Panc1 (cell line): ENCODE results near the gene NEMP1. TPM values are rescaled to one million over a fixed set of nuclear protein-coding genes. Genes with fewer than 3 reads are reported as not detected.

ENCODE experiments used
- ATAC-seq: fragments of 200-7000 bp; cut with Tn5 transposase; 2 replicates; pipeline ENCODE4 v1.9.1; 2020; ENCODE audit warnings: mild to moderate bottlenecking, moderate library complexity
- BruUV-seq: library from RNA; stranded (reverse); fragments of 400-500 nt; replicated peaks from 2 replicates; lab custom pipeline; 2021; lab: Mats Ljungman, UMichigan
- CTCF ChIA-PET: fragments of 300-600 bp; sonication (Branson Sonifier 250); formaldehyde crosslinking; loops from one replicate; lab custom pipeline; 2022; ENCODE audit warnings: antibody characterized with exemption; lab: Charles Lee
- POLR2A ChIA-PET: fragments of 300-600 bp; sonication (Branson Sonifier 250); formaldehyde crosslinking; loops from one replicate; lab custom pipeline; 2022; ENCODE audit warnings: antibody characterized with exemption; lab: Charles Lee
- DNase-seq: peaks from one replicate; pipeline ENCODE4 v3.0.0-alpha.2; 2010; ENCODE audit warnings: low read depth, low spot score
- H3K27ac ChIP-seq: 2 replicates; pipeline ENCODE4 v1.5.1; 2011; ENCODE audit warnings: mild to moderate bottlenecking, low read length, inconsistent platforms
- H3K27me3 ChIP-seq: fragments of 200-500 bp; sonication (Bioruptor generic); 2 replicates; pipeline ENCODE4 v1.6.0; 2014; ENCODE audit warnings: low read length, inconsistent platforms; ENCODE audit not compliant: control insufficient read depth, insufficient read depth
- H3K36me3 ChIP-seq: fragments of 200-500 bp; sonication (Bioruptor generic); 2 replicates; pipeline ENCODE4 v1.5.1; 2014; ENCODE audit warnings: inconsistent platforms, mild to moderate bottlenecking, low read length, moderate library complexity; ENCODE audit not compliant: control insufficient read depth, insufficient read depth
- H3K4me1 ChIP-seq: 2 replicates; pipeline ENCODE4 v1.5.1; 2011; ENCODE audit warnings: inconsistent platforms, mild to moderate bottlenecking, low read length, moderate library complexity; ENCODE audit not compliant: control insufficient read depth, insufficient read depth
- H3K4me3 ChIP-seq, 2 experiments: 2 replicates each; pipeline ENCODE4 v1.5.1; 2011 to 2012; ENCODE audit warnings: low read depth in 2 of 2, low read length in 2 of 2, mild to moderate bottlenecking in 2 of 2, inconsistent platforms in 1 of 2, moderate library complexity in 1 of 2
- H3K9me3 ChIP-seq: fragments of 200-500 bp; sonication (Bioruptor generic); 2 replicates; pipeline ENCODE4 v1.5.1; 2014; ENCODE audit warnings: low read depth, mild to moderate bottlenecking, inconsistent platforms, low read length, moderate library complexity; ENCODE audit not compliant: control insufficient read depth, insufficient read depth
- CTCF ChIP-seq: fragments of 450-650 bp; IDR thresholded peaks from 2 replicates; pipeline ENCODE4 v1.5.1; 2017; ENCODE audit warnings: mild to moderate bottlenecking
- POLR2AphosphoS5 ChIP-seq: IDR thresholded peaks from 2 replicates; pipeline ENCODE4 v1.6.1; 2012; ENCODE audit warnings: mild to moderate bottlenecking, low read depth, low read length, moderate library complexity
- REST ChIP-seq, 2 experiments: IDR thresholded peaks; 2 replicates each; pipeline ENCODE4 v1.6.1; 2011 to 2012; ENCODE audit warnings: low read depth in 2 of 2, control low read depth in 1 of 2, low read length in 1 of 2, mild to moderate bottlenecking in 1 of 2, moderate library complexity in 1 of 2; ENCODE audit not compliant: insufficient read depth in 1 of 2
- SIN3A ChIP-seq: IDR thresholded peaks from 2 replicates; pipeline ENCODE4 v1.6.1; 2012; ENCODE audit warnings: low read depth, mild to moderate bottlenecking, low read length, moderate library complexity, borderline replicate concordance; ENCODE audit not compliant: insufficient read depth
- TCF7L2 ChIP-seq: IDR thresholded peaks from 2 replicates; pipeline ENCODE4 v1.6.1; 2011; ENCODE audit warnings: mild to moderate bottlenecking, low read depth, low read length, inconsistent platforms
- in situ Hi-C: cut with HindIII; loops from 2 replicates; pipeline ENCODE4 v1.10.0; 2016; ENCODE audit warnings: low sequenced_read_pairs, low pct_unique_long_range_greater_than_20kb
- intact Hi-C: fragments of 100-400 bp; cut with micrococcal nuclease; formaldehyde crosslinking; loops from one replicate; pipeline ENCODE4 v1.10.0; 2022; ENCODE audit not compliant: unreplicated experiment
- total RNA-seq: library from RNA; stranded (reverse); gene quantifications from one replicate; pipeline ENCODE4 v1.2.1, GENCODE V29; 2021; ENCODE audit not compliant: unreplicated experiment

Gene NEMP1
- total RNA-seq, 1 experiment from 2014 or later: 46.9 TPM

- intact Hi-C loops (no loop called here), in situ Hi-C loops (no loop called here)
- DNase-seq (no peak), ATAC-seq (no peak)
- no TSS peak for BruUV-seq
- Histone ChIP-seq H3K4me3 (no peak overlapping the region), H3K4me1 (no peaks in the 10 kb centered on the region), H3K36me3 (no peaks in the 10 kb centered on the region), H3K27ac (no peak overlapping the region), H3K9me3 (no peaks in the 10 kb centered on the region), H3K27me3 (no peaks in the 10 kb centered on the region)
- ChIA-PET CTCF (interaction anchor here (0.6 kb wide), 1 partner anchor 94 kb away, joined by 4 read pairs; no protein-coding TSS in a partner anchor), POLR2A (no interaction called here)
- TF ChIP-seq REST (IDR thresholded peaks at IDR 0.05; ENCODE audit: insufficient read depth in 1 of 2, low read depth in 2 of 2, low read length in 1 of 2): no peak
- no peak for TF ChIP-seq SIN3A
- no peak for TF ChIP-seq TCF7L2
- TF ChIP-seq CTCF: no peak
- no peak for TF ChIP-seq POLR2AphosphoS5
Observed at GRCh38 chr12:57033431-57033830, 45.2 kb downstream of the NEMP1 start.

GRCh38 chr12:57031789-57032188 is 46.8 kb downstream of the NEMP1 start:
- no peak for DNase-seq
- BruUV-seq: no TSS peak
- in situ Hi-C loops: no loop called here
- TF ChIP-seq REST (IDR thresholded peaks at IDR 0.05; ENCODE audit: insufficient read depth in 1 of 2, low read depth in 2 of 2, low read length in 1 of 2) (no peak), POLR2AphosphoS5 (no peak), TCF7L2 (no peak), SIN3A (no peak), CTCF (no peak)
- H3K27ac ChIP-seq: no peak overlapping the region
- H3K27me3 ChIP-seq: no peaks in the 10 kb centered on the region
- ChIA-PET POLR2A (no interaction called here), CTCF (no interaction called here)
- intact Hi-C loops: no loop called here
- H3K4me1 ChIP-seq: no peaks in the 10 kb centered on the region
- no peaks in the 10 kb centered on the region for H3K9me3 ChIP-seq
- no peak overlapping the region for H3K4me3 ChIP-seq
- no peaks in the 10 kb centered on the region for H3K36me3 ChIP-seq
- ATAC-seq: no peak
